ENCODE data around the gene ZNF362. TPM values are rescaled to one million over a fixed set of nuclear protein-coding genes. Genes with fewer than 3 reads are reported as not detected.
A peak's percentile ranks its signal among the peaks of the same experiment; 100 is the strongest.

ZNF362 gene
- total and polyA plus RNA-seq, 2 of the 13 experiments (the other 11 are each of a cell fraction or from before 2014, with no cell fraction given): 8.3 to 14.2 TPM

DNA sequence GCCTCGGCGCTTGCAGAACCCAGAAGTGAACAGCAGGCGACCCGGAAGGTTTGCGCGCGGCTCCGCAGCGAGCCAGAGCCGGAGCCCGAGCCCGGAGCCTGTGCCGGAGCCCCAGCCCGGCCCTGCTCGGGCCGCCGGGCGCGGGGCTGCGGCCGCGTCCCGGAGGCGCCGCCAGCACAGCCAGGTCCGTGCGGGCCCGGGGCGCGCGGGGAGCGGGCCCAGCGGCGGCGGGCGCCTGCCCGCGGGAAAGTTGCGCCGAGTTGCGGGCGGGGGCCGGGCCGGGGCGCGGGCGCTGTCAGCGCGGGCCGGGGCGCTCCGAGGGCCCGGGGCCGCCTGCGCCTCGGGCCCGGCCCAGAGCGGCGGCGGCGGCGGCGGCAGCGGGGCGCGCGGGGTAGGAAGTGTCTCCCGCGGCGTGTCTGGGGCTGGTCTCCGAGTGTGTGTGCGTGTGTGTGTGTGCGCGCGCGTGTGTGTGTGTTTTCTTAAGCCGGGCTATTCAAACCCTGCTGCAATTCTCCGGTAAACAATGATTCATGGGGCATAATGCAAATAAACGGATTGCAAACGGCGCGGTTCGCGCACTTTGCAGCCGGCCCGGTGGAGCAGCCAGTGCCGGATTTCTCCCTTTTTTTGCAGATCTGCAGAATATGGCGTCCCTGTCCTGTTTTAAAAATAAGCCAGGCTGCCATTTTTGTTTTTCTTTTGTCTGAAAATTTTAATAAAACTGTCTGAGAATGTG, at the start of gene ZNF362 (continued):
- TF ChIP-seq ZNF30 (CRISPR knock-in tag; IDR thresholded peaks at IDR 0.05) (no peak), FOXA1 (IDR thresholded peaks at IDR 0.05) (peak; percentile 60; the same call in 1 of the 2 replicates), FOXA1 (CRISPR knock-in tag; IDR thresholded peaks at IDR 0.05) (peak; percentile 83), ZBTB7A (CRISPR knock-in tag; IDR thresholded peaks at IDR 0.05) (no peak), LCORL (IDR thresholded peaks at IDR 0.05) (no peak), LCORL (CRISPR knock-in tag; IDR thresholded peaks at IDR 0.05) (no peak; the same call in 1 of the 2 replicates), SOX5 (CRISPR knock-in tag; IDR thresholded peaks at IDR 0.05; ENCODE audit: borderline replicate concordance) (no peak), CENPX (CRISPR knock-in tag; IDR thresholded peaks at IDR 0.05) (no peak), POLR2AphosphoS2 (IDR thresholded peaks at IDR 0.05; ENCODE audit: low read depth, low read length) (no peak), YEATS4 (CRISPR knock-in tag; IDR thresholded peaks at IDR 0.05; ENCODE audit: borderline replicate concordance) (0 out of 2 replicates have a peak, but pooled peaks have one; percentile 18), HDAC1 (CRISPR knock-in tag; IDR thresholded peaks at IDR 0.05) (peak; percentile 69), POLR2G (IDR thresholded peaks at IDR 0.05; ENCODE audit: low read depth, low read length) (peak; percentile 71), NR2F6 (IDR thresholded peaks at IDR 0.05) (no peak), NR2F6 (CRISPR knock-in tag; IDR thresholded peaks at IDR 0.05) (no peak), SP5 (CRISPR knock-in tag; IDR thresholded peaks at IDR 0.05; ENCODE audit: borderline replicate concordance, low read depth) (0 out of 2 replicates have a peak, but pooled peaks have one; percentile 13), ZNF570 (CRISPR knock-in tag; IDR thresholded peaks at IDR 0.05; ENCODE audit: borderline replicate concordance) (no peak), KDM5A (IDR thresholded peaks at IDR 0.05; ENCODE audit: borderline replicate concordance, low read length) (no peak), FOXK1 (CRISPR knock-in tag; IDR thresholded peaks at IDR 0.05; ENCODE audit: borderline replicate concordance, low read depth) (peak; percentile 70; the same call in 1 of the 2 replicates), ZNF598 (CRISPR knock-in tag; IDR thresholded peaks at IDR 0.05; ENCODE audit: borderline replicate concordance) (no peak)
- TF ChIP-seq, protein P1, sequence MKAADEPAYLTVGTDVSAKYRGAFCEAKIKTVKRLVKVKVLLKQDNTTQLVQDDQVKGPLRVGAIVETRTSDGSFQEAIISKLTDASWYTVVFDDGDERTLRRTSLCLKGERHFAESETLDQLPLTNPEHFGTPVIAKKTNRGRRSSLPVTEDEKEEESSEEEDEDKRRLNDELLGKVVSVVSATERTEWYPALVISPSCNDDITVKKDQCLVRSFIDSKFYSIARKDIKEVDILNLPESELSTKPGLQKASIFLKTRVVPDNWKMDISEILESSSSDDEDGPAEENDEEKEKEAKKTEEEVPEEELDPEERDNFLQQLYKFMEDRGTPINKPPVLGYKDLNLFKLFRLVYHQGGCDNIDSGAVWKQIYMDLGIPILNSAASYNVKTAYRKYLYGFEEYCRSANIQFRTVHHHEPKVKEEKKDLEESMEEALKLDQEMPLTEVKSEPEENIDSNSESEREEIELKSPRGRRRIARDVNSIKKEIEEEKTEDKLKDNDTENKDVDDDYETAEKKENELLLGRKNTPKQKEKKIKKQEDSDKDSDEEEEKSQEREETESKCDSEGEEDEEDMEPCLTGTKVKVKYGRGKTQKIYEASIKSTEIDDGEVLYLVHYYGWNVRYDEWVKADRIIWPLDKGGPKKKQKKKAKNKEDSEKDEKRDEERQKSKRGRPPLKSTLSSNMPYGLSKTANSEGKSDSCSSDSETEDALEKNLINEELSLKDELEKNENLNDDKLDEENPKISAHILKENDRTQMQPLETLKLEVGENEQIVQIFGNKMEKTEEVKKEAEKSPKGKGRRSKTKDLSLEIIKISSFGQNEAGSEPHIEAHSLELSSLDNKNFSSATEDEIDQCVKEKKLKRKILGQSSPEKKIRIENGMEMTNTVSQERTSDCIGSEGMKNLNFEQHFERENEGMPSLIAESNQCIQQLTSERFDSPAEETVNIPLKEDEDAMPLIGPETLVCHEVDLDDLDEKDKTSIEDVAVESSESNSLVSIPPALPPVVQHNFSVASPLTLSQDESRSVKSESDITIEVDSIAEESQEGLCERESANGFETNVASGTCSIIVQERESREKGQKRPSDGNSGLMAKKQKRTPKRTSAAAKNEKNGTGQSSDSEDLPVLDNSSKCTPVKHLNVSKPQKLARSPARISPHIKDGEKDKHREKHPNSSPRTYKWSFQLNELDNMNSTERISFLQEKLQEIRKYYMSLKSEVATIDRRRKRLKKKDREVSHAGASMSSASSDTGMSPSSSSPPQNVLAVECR (CRISPR knock-in tag; IDR thresholded peaks at IDR 0.05; ENCODE audit: borderline replicate concordance): no peak; the same call in 1 of the 2 replicates
- TF ChIP-seq, protein P2, sequence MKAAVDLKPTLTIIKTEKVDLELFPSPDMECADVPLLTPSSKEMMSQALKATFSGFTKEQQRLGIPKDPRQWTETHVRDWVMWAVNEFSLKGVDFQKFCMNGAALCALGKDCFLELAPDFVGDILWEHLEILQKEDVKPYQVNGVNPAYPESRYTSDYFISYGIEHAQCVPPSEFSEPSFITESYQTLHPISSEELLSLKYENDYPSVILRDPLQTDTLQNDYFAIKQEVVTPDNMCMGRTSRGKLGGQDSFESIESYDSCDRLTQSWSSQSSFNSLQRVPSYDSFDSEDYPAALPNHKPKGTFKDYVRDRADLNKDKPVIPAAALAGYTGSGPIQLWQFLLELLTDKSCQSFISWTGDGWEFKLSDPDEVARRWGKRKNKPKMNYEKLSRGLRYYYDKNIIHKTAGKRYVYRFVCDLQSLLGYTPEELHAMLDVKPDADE (CRISPR knock-in tag; IDR thresholded peaks at IDR 0.05): no peak
- TF ChIP-seq, protein P3, sequence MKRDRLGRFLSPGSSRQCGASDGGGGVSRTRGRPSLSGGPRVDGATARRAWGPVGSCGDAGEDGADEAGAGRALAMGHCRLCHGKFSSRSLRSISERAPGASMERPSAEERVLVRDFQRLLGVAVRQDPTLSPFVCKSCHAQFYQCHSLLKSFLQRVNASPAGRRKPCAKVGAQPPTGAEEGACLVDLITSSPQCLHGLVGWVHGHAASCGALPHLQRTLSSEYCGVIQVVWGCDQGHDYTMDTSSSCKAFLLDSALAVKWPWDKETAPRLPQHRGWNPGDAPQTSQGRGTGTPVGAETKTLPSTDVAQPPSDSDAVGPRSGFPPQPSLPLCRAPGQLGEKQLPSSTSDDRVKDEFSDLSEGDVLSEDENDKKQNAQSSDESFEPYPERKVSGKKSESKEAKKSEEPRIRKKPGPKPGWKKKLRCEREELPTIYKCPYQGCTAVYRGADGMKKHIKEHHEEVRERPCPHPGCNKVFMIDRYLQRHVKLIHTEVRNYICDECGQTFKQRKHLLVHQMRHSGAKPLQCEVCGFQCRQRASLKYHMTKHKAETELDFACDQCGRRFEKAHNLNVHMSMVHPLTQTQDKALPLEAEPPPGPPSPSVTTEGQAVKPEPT (CRISPR knock-in tag; IDR thresholded peaks at IDR 0.05; ENCODE audit: low read depth): no peak
- TF ChIP-seq, protein P4, sequence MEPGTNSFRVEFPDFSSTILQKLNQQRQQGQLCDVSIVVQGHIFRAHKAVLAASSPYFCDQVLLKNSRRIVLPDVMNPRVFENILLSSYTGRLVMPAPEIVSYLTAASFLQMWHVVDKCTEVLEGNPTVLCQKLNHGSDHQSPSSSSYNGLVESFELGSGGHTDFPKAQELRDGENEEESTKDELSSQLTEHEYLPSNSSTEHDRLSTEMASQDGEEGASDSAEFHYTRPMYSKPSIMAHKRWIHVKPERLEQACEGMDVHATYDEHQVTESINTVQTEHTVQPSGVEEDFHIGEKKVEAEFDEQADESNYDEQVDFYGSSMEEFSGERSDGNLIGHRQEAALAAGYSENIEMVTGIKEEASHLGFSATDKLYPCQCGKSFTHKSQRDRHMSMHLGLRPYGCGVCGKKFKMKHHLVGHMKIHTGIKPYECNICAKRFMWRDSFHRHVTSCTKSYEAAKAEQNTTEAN (CRISPR knock-in tag; conservative IDR thresholded peaks at IDR 0.05): peak; percentile 94

All from HepG2 (cell line).